HepG2 (cell line): ENCODE data around the gene TEX14. TPM values are rescaled to one million over a fixed set of nuclear protein-coding genes. Genes with fewer than 3 reads are reported as not detected.

Source experiments
- GMEB1 ChIP-seq: sonication (generic); formaldehyde crosslinking; IDR thresholded peaks from 2 replicates; pipeline ENCODE4 v1.5.1; 2020; ENCODE audit warnings: missing genetic modification reagents, mild to moderate bottlenecking, borderline replicate concordance
- HOXA5 ChIP-seq: sonication (generic); formaldehyde crosslinking; IDR thresholded peaks from 2 replicates; pipeline ENCODE4 v1.4.0; 2020; ENCODE audit warnings: missing genetic modification reagents
- IRF1 ChIP-seq: sonication (generic); formaldehyde crosslinking; IDR thresholded peaks from 2 replicates; pipeline ENCODE4 v1.4.0; 2020; ENCODE audit warnings: low read depth, mild to moderate bottlenecking, missing genetic modification reagents
- MAX ChIP-seq: IDR thresholded peaks from 2 replicates; pipeline ENCODE4 v1.6.1; 2012; ENCODE audit warnings: inconsistent platforms
- MXI1 ChIP-seq: IDR thresholded peaks from 3 replicates; pipeline ENCODE4 v1.6.1; 2012; ENCODE audit warnings: low read depth, low read length, inconsistent platforms, borderline replicate concordance
- PHB2 ChIP-seq: fragments of 450-650 bp; IDR thresholded peaks from 2 replicates; pipeline ENCODE4 v1.6.1; 2018; ENCODE audit not compliant: partially characterized antibody
- RBFOX2 ChIP-seq: fragments of 200-400 bp; formaldehyde crosslinking; IDR thresholded peaks from 2 replicates; pipeline ENCODE4 v1.6.1; 2017; ENCODE audit warnings: low read depth, mild to moderate bottlenecking, low read length
- SCMH1 ChIP-seq: sonication (generic); formaldehyde crosslinking; IDR thresholded peaks from 2 replicates; pipeline ENCODE4 v1.9.0; 2021; ENCODE audit warnings: missing genetic modification reagents, mild to moderate bottlenecking, borderline replicate concordance
- SP2 ChIP-seq: sonication (generic); formaldehyde crosslinking; IDR thresholded peaks from 2 replicates; pipeline ENCODE4 v1.5.1; 2020; ENCODE audit warnings: mild to moderate bottlenecking, missing genetic modification reagents
- SRY ChIP-seq: sonication (generic); formaldehyde crosslinking; IDR thresholded peaks from 2 replicates; pipeline ENCODE4 v1.8.0; 2022; ENCODE audit warnings: mild to moderate bottlenecking, missing genetic modification reagents
- YY1 ChIP-seq: IDR thresholded peaks from 2 replicates; pipeline ENCODE4 v1.6.1; 2011; ENCODE audit warnings: low read length, low read depth, moderate library complexity, mild to moderate bottlenecking; ENCODE audit not compliant: insufficient read depth, insufficient replicate concordance
- ZFP41 ChIP-seq: sonication (generic); formaldehyde crosslinking; IDR thresholded peaks from 2 replicates; pipeline ENCODE4 v1.4.0; 2020; ENCODE audit warnings: mild to moderate bottlenecking, missing genetic modification reagents, borderline replicate concordance
- ZFP91 ChIP-seq: sonication (generic); formaldehyde crosslinking; IDR thresholded peaks from 2 replicates; pipeline ENCODE4 v1.9.0; 2022; ENCODE audit warnings: missing genetic modification reagents, mild to moderate bottlenecking, borderline replicate concordance
- ZMYM2 ChIP-seq: sonication (generic); formaldehyde crosslinking; IDR thresholded peaks from 2 replicates; pipeline ENCODE4 v1.8.0; 2022; ENCODE audit warnings: mild to moderate bottlenecking, missing genetic modification reagents
- ZNF781 ChIP-seq: sonication (generic); formaldehyde crosslinking; IDR thresholded peaks from 2 replicates; pipeline ENCODE4 v1.5.1; 2020; ENCODE audit warnings: borderline replicate concordance, mild to moderate bottlenecking, missing genetic modification reagents; ENCODE audit errors: not compliant biosample characterization
- polyA plus RNA-seq, 8 experiments: library from polyadenylated mRNA; depleted of rRNA in 3 of 8; stranded (reverse) in 7 of 8; unstranded in 1 of 8; fragments of >200 nt; fragmentation: Illumina TruSeq in 4 of 8; extraction: Trizol in 4 of 8; gene quantifications; 2 replicates each; pipeline versions ENCODE4 v1.2.1 to v1.2.3, GENCODE V29; 2011 to 2016; ENCODE audit warnings: low read depth in 4 of 8, missing spikeins in 1 of 8, mixed read lengths in 1 of 8; ENCODE audit not compliant: insufficient read depth in 1 of 8
- total RNA-seq, 5 experiments: library from RNA; depleted of rRNA; stranded (reverse); fragments of >200 nt; fragmentation: Illumina TruSeq; extraction: Trizol; gene quantifications; 2 replicates each; pipeline ENCODE4 v1.2.3, GENCODE V29; 2016; ENCODE audit warnings: low read depth in 1 of 5
- TF ChIP-seq, protein P1 (sequence below): sonication (generic); formaldehyde crosslinking; IDR thresholded peaks from 2 replicates; pipeline ENCODE4 v1.5.0; 2020; ENCODE audit warnings: missing genetic modification reagents
- TF ChIP-seq, protein P2 (sequence below): sonication (generic); formaldehyde crosslinking; IDR thresholded peaks from 2 replicates; pipeline ENCODE4 v1.5.0; 2020; ENCODE audit warnings: mild to moderate bottlenecking, missing genetic modification reagents

Gene TEX14
- total and polyA plus RNA-seq, 2 of the 13 experiments (the other 11 are each of a cell fraction or from before 2014, with no cell fraction given) = 0.04 to 0.07 TPM

- TF ChIP-seq MAX (peak; percentile 98), ZMYM2 (CRISPR knock-in tag) (peak; percentile 87), SCMH1 (CRISPR knock-in tag) (no peak), GMEB1 (peak; percentile 100), IRF1 (CRISPR knock-in tag) (0 out of 2 replicates have a peak, but pooled peaks have one; percentile 80), HOXA5 (CRISPR knock-in tag) (peak; percentile 96), RBFOX2 (peak; percentile 95), ZFP91 (CRISPR knock-in tag) (peak; percentile 92; the same call in 1 of the 2 replicates), ZNF781 (CRISPR knock-in tag) (peak; percentile 96), ZFP41 (CRISPR knock-in tag) (0 out of 2 replicates have a peak, but pooled peaks have one; percentile 74), YY1 (peak; percentile 72), SP2 (CRISPR knock-in tag) (no peak), SRY (CRISPR knock-in tag) (peak; percentile 68; the same call in 1 of the 2 replicates), PHB2 (no peak), MXI1 (peak; percentile 63; the same call in 1 of the 3 replicates)
- TF ChIP-seq, protein P1, sequence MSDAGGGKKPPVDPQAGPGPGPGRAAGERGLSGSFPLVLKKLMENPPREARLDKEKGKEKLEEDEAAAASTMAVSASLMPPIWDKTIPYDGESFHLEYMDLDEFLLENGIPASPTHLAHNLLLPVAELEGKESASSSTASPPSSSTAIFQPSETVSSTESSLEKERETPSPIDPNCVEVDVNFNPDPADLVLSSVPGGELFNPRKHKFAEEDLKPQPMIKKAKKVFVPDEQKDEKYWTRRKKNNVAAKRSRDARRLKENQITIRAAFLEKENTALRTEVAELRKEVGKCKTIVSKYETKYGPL (CRISPR knock-in tag) = peak; percentile 80
- TF ChIP-seq, protein P2, sequence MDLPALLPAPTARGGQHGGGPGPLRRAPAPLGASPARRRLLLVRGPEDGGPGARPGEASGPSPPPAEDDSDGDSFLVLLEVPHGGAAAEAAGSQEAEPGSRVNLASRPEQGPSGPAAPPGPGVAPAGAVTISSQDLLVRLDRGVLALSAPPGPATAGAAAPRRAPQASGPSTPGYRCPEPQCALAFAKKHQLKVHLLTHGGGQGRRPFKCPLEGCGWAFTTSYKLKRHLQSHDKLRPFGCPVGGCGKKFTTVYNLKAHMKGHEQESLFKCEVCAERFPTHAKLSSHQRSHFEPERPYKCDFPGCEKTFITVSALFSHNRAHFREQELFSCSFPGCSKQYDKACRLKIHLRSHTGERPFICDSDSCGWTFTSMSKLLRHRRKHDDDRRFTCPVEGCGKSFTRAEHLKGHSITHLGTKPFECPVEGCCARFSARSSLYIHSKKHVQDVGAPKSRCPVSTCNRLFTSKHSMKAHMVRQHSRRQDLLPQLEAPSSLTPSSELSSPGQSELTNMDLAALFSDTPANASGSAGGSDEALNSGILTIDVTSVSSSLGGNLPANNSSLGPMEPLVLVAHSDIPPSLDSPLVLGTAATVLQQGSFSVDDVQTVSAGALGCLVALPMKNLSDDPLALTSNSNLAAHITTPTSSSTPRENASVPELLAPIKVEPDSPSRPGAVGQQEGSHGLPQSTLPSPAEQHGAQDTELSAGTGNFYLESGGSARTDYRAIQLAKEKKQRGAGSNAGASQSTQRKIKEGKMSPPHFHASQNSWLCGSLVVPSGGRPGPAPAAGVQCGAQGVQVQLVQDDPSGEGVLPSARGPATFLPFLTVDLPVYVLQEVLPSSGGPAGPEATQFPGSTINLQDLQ (CRISPR knock-in tag) = no peak; the same call in 1 of the 2 replicates
Measured at GRCh38 chr17:58692239-58693055, 602 bp upstream of the TEX14 start, which contains the start of gene RAD51C (continued).
